GM18951 (cell line): ENCODE data around the gene FHIT.

Source experiments
- POLR2A ChIP-seq: IDR thresholded peaks from 4 replicates; pipeline ENCODE4 v1.6.1; 2011; ENCODE audit warnings: mild to moderate bottlenecking; ENCODE audit not compliant: insufficient read length, insufficient read depth; ENCODE audit errors: extremely low read depth
- in situ Hi-C: fragments of 300-500 bp; cut with MboI; formaldehyde crosslinking; loops from one replicate; pipeline ENCODE4 v1.12.0; 2022; ENCODE audit warnings: low sequenced_read_pairs, mixed read lengths, inconsistent platforms; ENCODE audit not compliant: unreplicated experiment

The FHIT gene

GRCh38 chr3:60536420-60536819 is 714.8 kb downstream of the FHIT start:
- in situ Hi-C loops = no loop called here
- TF ChIP-seq POLR2A = no peak

GRCh38 chr3:60531759-60532158 is 719.5 kb downstream of the FHIT start:
- in situ Hi-C loops = no loop called here
- no peak for TF ChIP-seq POLR2A

- TF ChIP-seq POLR2A = no peak
- in situ Hi-C loops = no loop called here
Measured at GRCh38 chr3:60528651-60529050, 722.6 kb downstream of the FHIT start.

DNA sequence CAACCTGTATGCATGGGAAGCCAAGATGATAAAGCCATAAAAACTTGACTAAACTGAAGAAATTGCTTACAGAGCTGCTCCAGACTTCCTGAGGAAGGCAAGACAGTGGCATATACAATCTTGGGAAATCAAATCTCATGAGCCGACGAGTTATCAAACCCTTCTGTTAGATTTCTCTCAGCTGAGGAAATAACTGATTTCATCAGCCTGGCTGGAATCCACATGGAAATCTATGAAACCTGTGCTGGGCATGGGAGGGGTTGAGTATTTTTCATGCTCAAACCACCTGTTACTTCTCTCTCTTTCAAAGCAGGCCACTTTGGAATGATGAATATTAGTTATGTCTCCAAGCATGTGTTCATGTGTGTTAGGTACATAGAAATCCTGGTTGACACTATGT is 727.7 kb downstream of the FHIT start:
- in situ Hi-C loops = no loop called here
- no peak for TF ChIP-seq POLR2A

GRCh38 chr3:60517134-60517533 is 734.1 kb downstream of the FHIT start:
- no peak for TF ChIP-seq POLR2A
- in situ Hi-C loops = no loop called here

DNA sequence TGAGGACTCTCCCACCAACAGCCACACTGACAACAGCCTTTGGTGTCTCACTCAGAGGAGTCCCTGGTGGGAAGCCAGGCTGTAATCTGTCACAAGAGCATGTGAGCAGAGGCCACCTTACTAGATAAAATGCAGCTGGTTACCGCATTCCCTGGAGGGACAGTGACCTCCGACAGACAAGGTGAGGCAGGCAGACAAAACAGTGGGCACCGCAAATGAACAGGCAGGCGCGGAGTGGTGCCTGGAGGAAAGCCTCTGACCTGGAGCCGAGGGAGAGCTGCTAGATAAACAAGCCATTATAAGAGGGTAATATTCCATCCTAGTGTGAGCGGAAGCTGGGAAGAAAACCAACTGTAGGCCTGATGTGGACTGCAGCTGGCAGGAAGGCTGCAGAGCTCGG is 736.4 kb downstream of the FHIT start:
- no peak for TF ChIP-seq POLR2A
- in situ Hi-C loops = no loop called here

GRCh38 chr3:60514085-60514649 is 737.1 kb downstream of the FHIT start:
- in situ Hi-C loops = no loop called here
- no peak for TF ChIP-seq POLR2A

- no peak for TF ChIP-seq POLR2A
- in situ Hi-C loops = no loop called here
Measured at GRCh38 chr3:60513241-60513640, 738.0 kb downstream of the FHIT start.

DNA sequence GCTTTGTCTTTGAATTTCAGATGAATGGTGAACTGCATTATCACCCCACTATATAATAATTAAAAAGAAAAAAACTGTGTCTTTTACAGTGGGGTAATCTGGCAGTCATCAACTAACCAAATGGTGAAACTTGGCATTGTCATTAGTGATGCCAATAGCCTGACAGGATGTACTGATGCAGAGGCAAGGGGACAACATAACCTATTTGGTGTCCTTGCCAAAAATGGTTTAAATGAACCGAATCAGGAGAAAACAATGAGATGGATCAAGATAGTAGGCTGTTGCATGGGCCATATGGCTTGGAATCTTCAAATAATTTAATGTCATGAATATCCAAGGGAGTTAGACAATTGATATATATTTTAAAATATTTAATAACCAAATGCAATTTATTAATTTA is 738.7 kb downstream of the FHIT start:
- in situ Hi-C loops = no loop called here

DNA sequence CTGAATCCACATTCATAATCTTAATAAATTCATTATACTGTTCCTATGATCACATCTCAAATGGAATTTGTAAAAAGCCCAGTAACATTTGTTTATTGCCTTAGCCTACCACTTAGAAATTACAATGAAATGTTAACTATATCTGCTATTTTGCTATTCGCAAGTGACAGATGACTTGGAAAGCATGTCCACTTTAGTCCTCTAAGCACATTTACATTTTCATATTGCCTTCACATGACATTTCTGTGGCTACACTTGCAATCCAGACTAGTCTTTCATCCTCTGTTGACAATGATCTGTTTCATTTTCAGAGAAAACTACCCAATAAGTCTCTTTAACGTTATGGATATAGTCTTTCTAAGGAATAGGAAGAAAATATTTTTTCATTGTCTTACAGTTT is 741.8 kb downstream of the FHIT start:
- in situ Hi-C loops = no loop called here
- TF ChIP-seq POLR2A = no peak

More for the DNA sequence above, 738.7 kb downstream of the FHIT start:
- no peak for TF ChIP-seq POLR2A

GRCh38 chr3:60504827-60505457 is 746.3 kb downstream of the FHIT start:
- in situ Hi-C loops = no loop called here
- TF ChIP-seq POLR2A = no peak

- in situ Hi-C loops = no loop called here
- no peak for TF ChIP-seq POLR2A
Measured at GRCh38 chr3:60501314-60501713, 749.9 kb downstream of the FHIT start.

DNA sequence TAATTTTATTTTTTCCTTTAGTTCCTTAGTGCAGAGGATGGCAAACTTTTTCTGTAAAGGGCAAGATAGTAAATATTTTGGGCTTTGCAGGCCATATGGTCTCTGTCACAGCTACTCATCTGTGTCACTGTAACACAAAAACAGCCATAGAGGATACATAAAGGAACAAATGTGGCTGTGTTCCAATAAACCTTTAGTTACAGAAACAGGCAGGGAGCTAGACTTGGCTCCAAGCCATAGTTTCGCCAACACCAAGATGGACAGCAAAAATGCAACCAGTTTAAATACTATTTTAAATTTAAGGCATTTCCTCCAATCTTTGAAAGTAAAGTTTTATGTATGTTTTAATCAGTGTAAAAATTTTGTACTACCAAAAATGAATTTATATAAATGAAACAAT is 753.4 kb downstream of the FHIT start:
- in situ Hi-C loops = no loop called here
- TF ChIP-seq POLR2A = no peak

- TF ChIP-seq POLR2A = no peak
Measured at GRCh38 chr3:60490992-60491391, 760.3 kb downstream of the FHIT start.

More at GRCh38 chr3:60490992-60491391, 760.3 kb downstream of the FHIT start:
- in situ Hi-C loops = no loop called here
